HepG2 (cell line): ENCODE results near the gene STOML2. TPM values are rescaled to one million over a fixed set of nuclear protein-coding genes. Genes with fewer than 3 reads are reported as not detected.
A peak's percentile ranks its signal among the peaks of the same experiment; 100 is the strongest.

ENCODE experiments used
- AGO2 ChIP-seq: fragments of 200-400 bp; formaldehyde crosslinking; optimal IDR thresholded peaks from 2 replicates; pipeline ENCODE3; 2017; ENCODE audit warnings: mild to moderate bottlenecking, low read depth, low read length, moderate library complexity
- EEA1 ChIP-seq: sonication (generic); formaldehyde crosslinking; IDR thresholded peaks from 2 replicates; pipeline ENCODE4 v1.5.1; 2020; ENCODE audit warnings: mild to moderate bottlenecking, missing genetic modification reagents, borderline replicate concordance
- ERF ChIP-seq: IDR thresholded peaks from 2 replicates; pipeline ENCODE4 v1.6.1; 2018; ENCODE audit warnings: missing biosample characterization, missing genetic modification reagents
- GATAD2A ChIP-seq: IDR thresholded peaks from 2 replicates; pipeline ENCODE4 v1.6.1; 2016
- HNF1B ChIP-seq: sonication (generic); formaldehyde crosslinking; IDR thresholded peaks from 2 replicates; pipeline ENCODE4 v1.5.1; 2020; ENCODE audit warnings: mild to moderate bottlenecking, moderate library complexity, missing genetic modification reagents
- HNRNPK ChIP-seq: fragments of 200-400 bp; formaldehyde crosslinking; IDR thresholded peaks from 2 replicates; pipeline ENCODE4 v1.6.1; 2018; ENCODE audit warnings: low read length, low read depth, moderate library complexity, mild to moderate bottlenecking; ENCODE audit not compliant: poor library complexity, severe bottlenecking
- POLR2G ChIP-seq: fragments of 200-400 bp; formaldehyde crosslinking; IDR thresholded peaks from 2 replicates; pipeline ENCODE4 v1.6.1; 2018; ENCODE audit warnings: mild to moderate bottlenecking, low read depth, low read length, moderate library complexity
- RERE ChIP-seq: IDR thresholded peaks from 2 replicates; pipeline ENCODE4 v1.6.1; 2016; ENCODE audit warnings: low read depth, missing genetic modification reagents, missing compliant biosample characterization
- SMAD9 ChIP-seq: sonication (generic); formaldehyde crosslinking; IDR thresholded peaks from 2 replicates; pipeline ENCODE4 v1.5.1; 2020; ENCODE audit warnings: mild to moderate bottlenecking, missing genetic modification reagents
- SPEN ChIP-seq: sonication (generic); formaldehyde crosslinking; IDR thresholded peaks from 2 replicates; pipeline ENCODE4 v1.5.1; 2020; ENCODE audit warnings: low read depth, mild to moderate bottlenecking, missing genetic modification reagents
- ZNF512B ChIP-seq: sonication (generic); formaldehyde crosslinking; IDR thresholded peaks from 2 replicates; pipeline ENCODE4 v1.5.1; 2020; ENCODE audit warnings: missing genetic modification reagents, mild to moderate bottlenecking, borderline replicate concordance
- ZNF563 ChIP-seq: sonication (generic); formaldehyde crosslinking; IDR thresholded peaks from 2 replicates; pipeline ENCODE4 v1.8.0; 2022; ENCODE audit warnings: mild to moderate bottlenecking, moderate library complexity, missing genetic modification reagents
- ZNF570 ChIP-seq: sonication (generic); formaldehyde crosslinking; IDR thresholded peaks from 2 replicates; pipeline ENCODE4 v1.4.0; 2020; ENCODE audit warnings: mild to moderate bottlenecking, missing genetic modification reagents, borderline replicate concordance
- ZNF704 ChIP-seq: sonication (generic); formaldehyde crosslinking; IDR thresholded peaks from 2 replicates; pipeline ENCODE4 v1.8.1; 2023; ENCODE audit warnings: mild to moderate bottlenecking, inconsistent platforms, moderate library complexity, missing genetic modification reagents, borderline replicate concordance
- ZNF747 ChIP-seq: sonication (generic); formaldehyde crosslinking; IDR thresholded peaks from 2 replicates; pipeline ENCODE4 v1.8.1; 2023; ENCODE audit warnings: missing genetic modification reagents, mild to moderate bottlenecking, borderline replicate concordance
- ZNF891 ChIP-seq: sonication (generic); formaldehyde crosslinking; IDR thresholded peaks from 2 replicates; pipeline ENCODE4 v1.5.0; 2020; ENCODE audit warnings: mild to moderate bottlenecking, missing genetic modification reagents
- polyA plus RNA-seq, 8 experiments: library from polyadenylated mRNA; depleted of rRNA in 3 of 8; stranded (reverse) in 7 of 8; unstranded in 1 of 8; fragments of >200 nt; fragmentation: Illumina TruSeq in 4 of 8; extraction: Trizol in 4 of 8; gene quantifications; 2 replicates each; pipeline versions ENCODE4 v1.2.1 to v1.2.3, GENCODE V29; 2011 to 2016; ENCODE audit warnings: low read depth in 4 of 8, missing spikeins in 1 of 8, mixed read lengths in 1 of 8; ENCODE audit not compliant: insufficient read depth in 1 of 8
- total RNA-seq, 5 experiments: library from RNA; depleted of rRNA; stranded (reverse); fragments of >200 nt; fragmentation: Illumina TruSeq; extraction: Trizol; gene quantifications; 2 replicates each; pipeline ENCODE4 v1.2.3, GENCODE V29; 2016; ENCODE audit warnings: low read depth in 1 of 5

The STOML2 gene
- total and polyA plus RNA-seq, 2 of the 13 experiments (the other 11 are each of a cell fraction or from before 2014, with no cell fraction given): 245 to 250 TPM

- TF ChIP-seq ERF (no peak), HNRNPK (peak; percentile 82), ZNF563 (CRISPR knock-in tag) (no peak), ZNF704 (no peak), ZNF891 (0 out of 2 replicates have a peak, but pooled peaks have one; percentile 11), SMAD9 (CRISPR knock-in tag) (no peak), EEA1 (CRISPR knock-in tag) (0 out of 2 replicates have a peak, but pooled peaks have one; percentile 24), ZNF570 (CRISPR knock-in tag) (no peak), GATAD2A (no peak), HNF1B (CRISPR knock-in tag) (peak; percentile 56), ZNF747 (CRISPR knock-in tag) (0 out of 2 replicates have a peak, but pooled peaks have one; percentile 32), POLR2G (no peak), SPEN (CRISPR knock-in tag) (0 out of 2 replicates have a peak, but pooled peaks have one; percentile 32), RERE (CRISPR knock-in tag) (no peak), AGO2 (no peak), ZNF512B (no peak)
Observed at GRCh38 chr9:35115680-35116538, 13.0 kb upstream of the STOML2 start, which contains the start of gene ATOSB (continued).
